Ishikawa (cell line): Measurements from ENCODE around the gene FBXW11.

ENCODE experiments used
- CEBPB ChIP-seq: IDR thresholded peaks from 2 replicates; pipeline ENCODE4 v1.6.1; 2012
- CREB1 ChIP-seq: IDR thresholded peaks from 2 replicates; pipeline ENCODE4 v1.6.1; 2012; ENCODE audit warnings: low read depth
- EGR1 ChIP-seq: IDR thresholded peaks from 2 replicates; pipeline ENCODE4 v1.6.1; 2012
- EP300 ChIP-seq: IDR thresholded peaks from 2 replicates; pipeline ENCODE4 v1.6.1; 2012; ENCODE audit warnings: borderline replicate concordance
- RAD21 ChIP-seq: IDR thresholded peaks from 2 replicates; pipeline ENCODE4 v1.6.1; 2012; ENCODE audit warnings: low read depth
- TAF1 ChIP-seq: IDR thresholded peaks from 2 replicates; pipeline ENCODE4 v1.6.1; 2012; ENCODE audit warnings: low read depth, mild to moderate bottlenecking
- TEAD4 ChIP-seq: IDR thresholded peaks from 2 replicates; pipeline ENCODE4 v1.6.1; 2012
- USF1 ChIP-seq: IDR thresholded peaks from 2 replicates; pipeline ENCODE4 v1.6.1; 2012

- TF ChIP-seq RAD21 (no peak), CREB1 (no peak), EGR1 (no peak), CEBPB (no peak), TEAD4 (no peak), TAF1 (no peak), EP300 (no peak), USF1 (no peak)
Observed at GRCh38 chr5:171956887-171957495, 49.4 kb downstream of the FBXW11 start.
